Neural progenitor cell (in vitro differentiated cells): ENCODE measurements around the gene FAM216A.

ENCODE experiments used
- CTCF ChIP-seq: fragments of 200-600 bp; sonication (generic); IDR thresholded peaks from 2 replicates; pipeline ENCODE4 v1.5.1; 2017; ENCODE audit warnings: antibody characterized with exemption, mild to moderate bottlenecking
- EZH2 ChIP-seq: fragments of 200-600 bp; sonication (generic); IDR thresholded peaks from 2 replicates; pipeline ENCODE4 v1.6.1; 2017; ENCODE audit warnings: antibody characterized with exemption, mild to moderate bottlenecking, moderate library complexity
- EZH2phosphoT487 ChIP-seq: fragments of 200-600 bp; sonication (generic); IDR thresholded peaks from 2 replicates; pipeline ENCODE4 v1.6.1; 2017; ENCODE audit warnings: antibody characterized with exemption

GRCh38 chr12:110516995-110517394 is 48.4 kb downstream of the FAM216A start:
- TF ChIP-seq EZH2 (no peak), CTCF (no peak), EZH2phosphoT487 (no peak)
